NCI-H2029 (cell line): ENCODE results near the gene XRRA1.
A peak's percentile ranks its signal among the peaks of the same experiment; 100 is the strongest.
"Not testable (repeated sequence)": the region's sequence is repeated elsewhere in the genome, so short reads cannot be mapped to it uniquely, and the experiment has no call there.

ENCODE experiments used
- DNase-seq: peaks from one replicate; lab custom pipeline; 2025; lab: John Stamatoyannopoulos, UW

Gene XRRA1

DNA sequence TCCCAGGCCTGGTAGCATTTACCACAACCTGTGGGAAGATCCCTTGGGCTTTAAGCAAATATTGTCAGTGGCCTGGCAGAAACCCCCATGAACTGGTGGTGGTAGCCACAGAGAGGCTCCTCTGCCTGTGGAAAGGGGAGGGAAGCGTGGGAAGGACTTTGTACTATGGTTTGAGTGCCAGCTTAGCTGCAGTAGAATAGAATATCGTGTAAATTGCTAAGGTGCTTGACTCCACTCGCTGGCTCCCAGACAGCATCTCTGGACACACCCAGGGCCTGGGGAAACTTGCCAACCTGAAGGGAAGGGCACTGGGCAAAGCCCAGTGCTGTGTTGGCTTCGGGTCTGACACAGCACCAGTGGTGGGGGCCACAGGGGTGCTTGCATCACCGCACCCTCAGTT, 52.6 kb downstream of the XRRA1 start:
- no peak for DNase-seq

DNA sequence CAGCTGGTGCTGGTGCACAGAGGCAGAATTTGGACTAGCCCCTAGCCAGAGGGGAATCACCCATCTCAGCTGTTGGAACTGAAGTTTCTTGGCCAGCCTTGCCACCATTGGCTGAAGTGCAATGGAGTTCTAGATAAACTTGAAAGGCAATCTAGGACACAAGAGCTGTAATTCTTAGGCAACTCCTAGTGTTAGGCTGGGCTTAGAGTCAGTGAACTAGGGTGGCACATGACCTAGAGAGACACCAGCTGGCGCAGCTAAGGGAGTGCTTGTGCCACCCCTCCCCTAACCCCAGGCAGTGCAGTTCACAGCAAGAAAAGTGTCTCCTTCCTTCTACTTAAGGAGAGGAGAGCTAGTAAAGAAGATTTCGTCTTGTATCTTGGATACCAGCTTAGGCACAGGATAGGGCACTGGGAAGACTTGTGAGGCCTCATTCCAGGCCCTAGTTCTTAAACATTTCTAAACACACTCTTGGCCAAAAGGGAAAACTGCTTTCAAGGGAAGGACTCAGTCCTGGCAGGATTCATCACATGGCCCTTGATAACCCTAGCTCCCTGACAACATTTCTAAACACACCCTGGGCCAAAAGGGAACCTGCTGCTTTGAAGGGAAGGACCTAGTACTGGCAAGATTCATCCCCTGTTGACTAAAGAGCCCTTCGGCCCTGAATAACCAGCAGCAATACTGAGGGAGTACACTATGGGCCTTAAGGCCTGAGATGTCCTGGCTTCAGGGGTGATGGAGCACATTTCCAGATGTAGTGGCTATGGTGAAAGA, 53.4 kb downstream of the XRRA1 start:
- no peak for DNase-seq

DNA sequence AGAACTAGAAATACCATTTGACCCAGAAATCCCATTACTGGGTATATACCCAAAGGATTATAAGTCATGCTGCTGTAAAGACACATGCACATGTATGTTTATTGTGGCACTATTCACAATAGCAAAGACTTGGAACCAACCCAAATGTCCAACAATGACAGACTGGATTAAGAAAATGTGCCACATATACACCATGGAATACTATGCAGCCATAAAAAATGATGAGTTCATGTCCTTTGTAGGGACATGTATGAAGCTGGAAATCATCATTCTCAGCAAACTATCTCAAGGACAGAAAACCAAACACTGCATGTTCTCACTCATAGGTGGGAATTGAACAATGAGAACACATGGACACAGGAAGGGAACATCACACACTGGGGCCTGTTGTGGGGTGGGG, 55.9 kb downstream of the XRRA1 start:
- not testable (repeated sequence) for DNase-seq

DNA sequence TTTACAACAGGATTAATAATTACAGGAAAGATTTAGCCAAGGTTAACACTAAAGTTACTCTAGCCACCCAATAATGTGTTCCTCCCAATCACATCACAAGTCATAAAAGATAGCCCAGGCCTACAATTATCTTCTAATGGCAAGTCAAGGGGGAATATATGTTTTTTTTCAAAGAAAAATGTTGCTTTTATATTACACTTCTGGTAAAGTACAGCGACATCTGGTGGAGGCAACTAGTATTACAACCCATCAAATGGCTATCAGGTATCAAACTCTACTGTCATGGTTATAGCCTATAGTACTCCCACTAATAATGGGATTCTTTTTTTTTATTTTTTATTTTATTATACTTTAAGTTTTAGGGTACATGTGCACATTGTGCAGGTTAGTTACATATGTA, 71.8 kb downstream of the XRRA1 start:
- DNase-seq: no peak

DNA sequence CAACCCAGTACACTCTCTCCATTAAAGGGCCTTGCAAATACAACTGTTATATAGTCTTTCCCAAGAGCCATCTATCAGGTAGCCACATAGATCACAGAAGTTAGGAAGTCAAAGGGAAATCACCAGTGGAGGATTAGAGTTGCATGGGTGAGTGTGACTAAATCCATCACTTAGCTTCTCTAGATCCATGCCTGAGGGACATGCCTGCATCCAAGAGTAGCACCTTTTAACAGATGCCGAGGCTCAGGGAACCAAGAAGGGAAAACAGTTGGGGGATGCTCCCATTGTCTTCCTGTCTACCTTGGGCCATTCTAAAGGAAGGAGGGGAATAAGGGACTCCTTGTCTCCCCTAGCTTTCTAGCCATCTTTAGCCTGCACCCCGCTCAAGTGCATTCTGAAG, 77.9 kb downstream of the XRRA1 start:
- no peak for DNase-seq

DNA sequence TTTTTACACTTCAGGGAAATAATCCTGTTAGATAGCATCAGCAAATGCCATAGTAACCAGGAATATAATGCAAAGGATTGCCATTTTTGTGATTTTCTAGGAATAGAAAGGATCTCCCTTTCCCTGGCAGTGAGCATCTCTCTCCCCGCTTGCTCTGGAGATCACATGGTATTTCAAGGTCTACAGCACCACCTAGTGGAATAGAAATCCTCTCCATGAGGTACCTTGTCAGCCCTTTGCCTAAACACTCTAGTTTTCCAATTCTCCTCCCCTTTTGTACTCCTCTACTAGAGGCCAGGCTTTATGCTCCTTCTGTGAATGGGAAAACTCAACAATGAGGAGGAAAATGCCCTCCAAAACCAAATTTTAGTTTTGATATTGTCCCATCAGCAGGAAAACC, 78.4 kb downstream of the XRRA1 start:
- DNase-seq: peak; percentile 18

DNA sequence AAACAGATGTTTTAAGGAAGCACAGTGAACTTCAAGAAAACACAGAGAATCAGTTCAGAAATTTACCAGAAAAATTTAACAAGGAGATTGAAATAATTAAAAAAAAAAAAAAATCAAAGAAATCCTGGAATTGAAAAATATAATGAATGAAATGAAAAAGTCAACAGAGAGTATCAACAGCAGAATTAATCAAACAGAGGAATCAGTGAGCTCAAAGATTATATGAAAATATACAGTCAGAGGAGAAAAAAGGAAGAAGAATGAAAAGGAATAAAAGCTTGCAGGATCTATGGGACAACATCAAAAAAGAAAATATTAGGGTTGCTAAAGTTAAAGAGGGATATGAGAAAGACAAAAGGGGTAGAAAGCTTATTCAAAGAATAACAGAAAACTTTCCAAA, 82.3 kb downstream of the XRRA1 start:
- no peak for DNase-seq

DNA sequence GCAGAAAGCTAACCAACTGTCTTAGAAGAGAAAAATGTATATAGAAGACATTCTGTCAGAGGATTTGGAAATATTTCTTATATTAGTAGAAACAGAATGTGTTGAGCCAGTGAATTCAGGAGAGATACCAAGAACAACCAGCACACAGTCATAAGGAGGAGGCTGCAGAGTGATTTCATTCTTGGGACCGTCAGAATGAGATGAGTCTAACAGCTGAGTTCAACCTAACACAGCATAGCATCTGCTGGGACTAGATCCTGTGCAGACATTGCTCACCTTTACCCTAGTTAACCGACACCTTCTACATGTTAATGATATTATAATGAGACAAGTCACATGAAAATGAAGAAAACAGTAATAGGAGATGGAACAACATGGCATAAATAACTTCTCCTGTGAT, 85.5 kb downstream of the XRRA1 start:
- no peak for DNase-seq

DNA sequence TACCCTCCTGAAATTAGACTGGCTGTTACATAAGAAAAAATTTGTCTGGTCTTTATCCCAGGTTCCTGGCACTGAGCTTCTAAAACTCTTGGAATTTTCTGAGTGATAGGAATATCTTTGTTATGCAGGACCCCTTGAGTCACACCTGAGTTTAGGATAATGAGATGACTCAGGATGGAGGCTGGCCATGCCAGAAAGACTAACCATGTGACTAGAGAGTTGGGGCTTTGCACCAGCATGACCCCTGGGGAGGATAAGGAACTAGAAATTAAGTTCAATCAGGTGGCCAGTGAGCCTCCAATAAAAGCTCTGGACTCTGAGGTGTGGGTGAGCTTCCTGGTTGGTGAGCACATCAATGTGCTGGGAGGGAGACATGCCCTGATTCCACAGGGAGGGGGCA, 88.1 kb downstream of the XRRA1 start:
- DNase-seq: no peak

DNA sequence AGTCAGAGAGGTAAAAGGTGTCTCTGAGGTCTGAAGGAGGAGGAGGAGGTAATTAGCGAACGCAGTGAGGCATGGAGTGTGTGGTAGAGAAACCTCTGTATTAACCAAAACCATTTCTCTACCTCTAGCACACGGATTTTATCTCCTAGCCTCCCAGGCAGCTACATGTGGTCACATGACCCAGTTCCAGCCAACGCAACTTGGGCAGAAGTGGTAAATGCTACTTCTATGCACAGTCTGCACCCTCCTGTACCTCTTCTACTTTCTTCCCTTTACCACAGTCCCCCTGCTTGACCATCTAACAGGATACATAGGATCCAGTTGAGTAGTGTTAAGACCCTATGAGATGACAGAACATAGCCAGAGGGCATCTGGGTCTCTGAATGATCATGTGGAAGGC, 95.7 kb downstream of the XRRA1 start:
- DNase-seq: no peak

DNA sequence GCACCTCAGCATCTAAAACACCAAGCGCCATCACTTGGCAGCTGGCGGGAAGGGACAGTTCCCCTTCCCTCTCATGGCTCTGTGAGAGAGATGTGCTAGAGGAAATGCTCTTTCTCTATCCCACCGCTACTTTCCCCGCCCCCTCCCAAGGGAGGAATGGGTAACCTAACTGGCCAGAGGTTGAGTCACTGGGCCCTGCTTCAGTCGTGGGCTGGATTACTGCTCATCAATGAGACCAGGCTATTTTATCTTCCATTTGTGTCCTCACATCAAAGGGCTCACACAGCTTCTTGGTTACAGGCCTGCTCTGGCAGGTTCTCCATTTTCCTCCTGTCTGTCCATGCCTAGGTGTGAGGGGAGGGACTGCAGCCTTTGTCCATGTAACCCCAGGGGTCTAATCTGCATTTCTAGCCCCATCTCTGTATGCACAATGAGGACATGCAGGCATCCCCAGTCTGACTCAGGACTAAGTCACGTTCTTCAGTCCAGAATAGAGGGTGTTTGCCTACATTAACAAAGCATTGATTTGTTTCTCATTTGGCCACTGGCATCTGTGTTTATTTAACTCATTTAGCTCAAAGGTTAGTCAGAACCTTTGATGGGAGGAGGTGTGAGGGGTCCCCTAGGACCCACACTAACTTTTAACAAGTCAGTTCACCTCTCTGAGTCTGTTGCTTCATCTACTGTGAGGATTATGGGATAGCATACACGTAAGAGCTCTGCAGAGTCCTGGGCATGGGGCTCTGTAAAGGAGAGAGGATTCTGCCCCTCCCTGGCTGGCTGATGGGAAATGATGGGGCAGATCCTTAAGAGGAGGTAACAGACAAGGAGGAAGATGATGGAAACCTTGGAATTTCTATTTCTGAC, 99.1 kb downstream of the XRRA1 start:
- DNase-seq: no peak

DNA sequence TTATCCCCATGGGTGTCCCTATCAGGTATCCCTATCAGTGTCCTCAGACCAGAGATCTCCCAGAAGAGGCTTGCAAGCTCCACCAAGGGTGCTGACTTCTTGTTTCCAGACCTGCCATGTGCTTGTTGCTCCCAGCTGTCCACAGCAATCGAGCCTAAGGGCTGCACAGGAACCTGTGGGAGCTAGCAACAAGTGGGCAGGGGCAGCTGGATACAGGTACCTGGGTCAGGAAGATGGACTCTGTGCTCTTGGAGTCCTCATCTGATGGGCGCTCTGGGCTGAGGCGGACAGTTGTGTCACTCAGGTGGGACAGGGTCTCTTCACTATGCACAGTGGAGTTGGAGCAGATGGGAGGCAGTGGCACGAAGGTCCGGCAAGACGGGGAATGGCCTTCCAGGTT, 101.0 kb downstream of the XRRA1 start:
- DNase-seq: no peak

DNA sequence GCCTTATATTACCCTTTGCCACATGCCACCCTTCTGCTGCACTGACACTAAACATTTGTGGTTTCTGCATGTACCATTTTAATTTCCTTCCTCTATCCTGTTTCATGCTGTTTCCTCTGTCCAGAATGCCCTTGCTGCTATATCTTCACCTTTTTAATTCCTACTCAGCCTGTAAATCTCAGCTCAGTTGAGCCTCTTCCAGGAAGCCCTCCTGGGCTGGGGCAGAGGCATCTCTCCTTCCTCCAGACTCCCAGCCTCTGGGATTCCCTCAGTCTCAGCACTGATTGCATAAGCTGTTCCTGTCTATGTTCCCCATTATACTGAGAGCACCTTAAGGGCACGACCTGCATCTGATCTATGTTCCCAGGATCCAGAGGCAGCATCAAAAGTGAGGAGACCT, 101.5 kb downstream of the XRRA1 start:
- DNase-seq: no peak

DNA sequence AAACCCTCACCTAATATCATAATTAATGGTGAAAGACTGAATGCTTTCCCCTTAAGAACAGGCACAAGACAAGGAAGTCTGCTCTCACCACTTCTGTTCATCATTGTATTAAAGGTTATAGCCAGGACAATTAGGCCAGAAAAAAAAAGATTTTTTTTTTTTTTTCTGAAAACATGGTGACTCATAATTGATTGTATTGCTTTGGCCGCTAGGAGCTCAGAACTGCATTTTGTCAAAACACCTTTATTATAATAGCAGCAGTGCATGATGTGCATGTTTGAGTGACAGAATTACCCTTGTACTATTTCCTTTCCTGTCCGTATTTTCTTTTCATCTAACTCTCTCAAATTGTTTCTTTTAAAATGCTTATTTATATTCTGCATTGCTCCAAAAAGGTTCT, 102.1 kb downstream of the XRRA1 start:
- DNase-seq: no peak

DNA sequence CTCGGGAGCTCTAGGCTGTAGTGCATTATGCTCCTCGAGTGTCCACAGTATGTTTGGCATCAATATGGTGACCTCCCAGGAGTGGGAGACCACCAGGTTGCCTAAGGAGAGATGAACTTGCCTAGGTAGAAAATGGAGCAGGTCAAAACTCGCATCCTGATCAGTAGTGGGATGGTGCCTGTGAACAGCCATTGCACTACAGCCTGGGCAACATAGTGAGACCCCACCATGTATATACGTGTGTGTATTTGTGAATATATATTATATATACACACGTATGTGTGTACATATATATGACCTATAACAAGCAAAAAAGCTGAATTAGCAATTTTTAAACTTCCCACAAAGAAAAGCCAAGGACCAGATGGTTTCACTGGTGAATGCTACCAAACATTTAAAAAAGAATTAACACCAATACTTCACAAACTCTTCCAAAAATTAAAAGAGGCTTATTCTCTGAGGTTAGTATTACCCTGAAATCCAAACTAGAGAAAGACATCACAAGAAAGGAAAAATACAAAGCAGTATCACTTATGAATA, 102.8 kb downstream of the XRRA1 start:
- DNase-seq: no peak

DNA sequence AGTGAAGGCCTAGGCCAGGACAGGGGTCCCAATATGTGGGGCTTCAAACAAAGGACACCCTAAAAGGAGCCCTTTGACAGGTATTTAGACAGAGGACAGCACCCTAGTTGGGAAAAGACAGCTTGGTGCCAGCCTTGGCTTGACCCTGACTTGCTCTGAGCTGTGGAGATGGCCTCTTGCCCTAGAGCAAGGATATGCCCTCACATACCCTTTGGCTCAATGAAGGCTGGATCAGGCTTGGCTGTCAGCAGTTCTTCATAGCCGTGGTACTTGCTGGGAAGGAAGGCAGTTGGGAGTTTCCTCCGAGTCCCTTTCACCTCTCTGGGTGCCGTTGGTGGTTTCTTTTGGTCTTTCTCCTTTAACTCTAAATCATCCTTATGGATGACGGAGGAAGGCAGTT, 104.0 kb downstream of the XRRA1 start:
- DNase-seq: no peak

DNA sequence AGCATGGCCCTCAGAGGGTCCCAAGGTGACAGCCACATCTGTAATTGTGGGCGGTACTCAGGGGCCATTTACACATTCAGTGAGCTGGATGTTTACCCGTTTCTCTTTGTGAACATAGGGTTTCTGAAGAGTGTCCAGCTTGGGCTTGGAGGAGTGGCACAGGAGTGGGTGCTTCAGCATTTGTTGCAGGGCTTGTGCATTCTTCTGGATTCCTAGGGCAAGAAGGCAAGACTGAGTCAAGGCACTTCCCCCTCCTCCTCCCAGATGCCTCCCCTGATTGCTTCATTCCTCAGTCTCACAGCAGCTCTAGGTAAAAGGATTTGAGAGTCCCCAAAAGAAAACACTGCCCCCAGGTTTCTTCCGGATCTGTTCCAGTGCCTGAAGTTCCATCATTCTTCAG, 104.8 kb downstream of the XRRA1 start:
- no peak for DNase-seq

DNA sequence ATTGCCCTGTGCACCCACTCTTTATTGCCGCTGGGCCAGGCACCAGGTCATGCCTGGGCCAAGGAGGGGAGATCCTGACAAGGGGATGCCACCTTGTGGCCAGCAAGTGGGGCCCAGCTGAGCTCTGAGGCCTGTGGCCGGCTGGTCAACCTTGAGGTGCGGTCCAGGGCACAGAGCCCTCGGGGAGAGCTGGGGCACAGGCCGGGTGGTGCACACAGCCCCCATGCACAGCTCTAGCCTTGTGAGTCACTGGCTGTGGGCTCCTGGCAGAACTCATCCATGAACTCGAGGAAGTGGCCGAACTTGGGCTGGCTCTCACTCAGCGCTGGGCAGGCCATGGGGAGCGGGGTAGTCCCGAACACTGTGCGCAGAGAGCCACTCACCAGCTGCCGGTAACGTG, 105.9 kb downstream of the XRRA1 start:
- DNase-seq: no peak

DNA sequence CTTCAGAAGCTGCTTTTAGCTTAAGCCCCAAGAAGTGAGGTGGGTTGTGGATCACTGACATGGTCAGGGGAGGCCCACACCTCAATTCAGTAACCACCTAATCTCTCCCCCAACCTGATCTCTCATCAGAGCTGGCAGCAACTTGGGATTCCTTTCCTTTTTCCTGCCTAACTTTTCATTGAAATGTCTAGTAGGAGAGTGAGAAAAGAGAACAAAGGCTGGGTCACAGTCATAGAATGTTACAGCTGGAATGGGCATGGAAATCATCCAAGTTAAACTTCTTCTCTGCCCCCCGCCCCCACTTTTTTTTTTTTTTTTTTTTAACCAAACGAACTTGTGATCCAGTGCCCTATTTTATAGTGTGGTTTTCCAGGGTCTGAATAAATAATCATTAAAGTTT, 108.4 kb downstream of the XRRA1 start:
- no peak for DNase-seq

DNA sequence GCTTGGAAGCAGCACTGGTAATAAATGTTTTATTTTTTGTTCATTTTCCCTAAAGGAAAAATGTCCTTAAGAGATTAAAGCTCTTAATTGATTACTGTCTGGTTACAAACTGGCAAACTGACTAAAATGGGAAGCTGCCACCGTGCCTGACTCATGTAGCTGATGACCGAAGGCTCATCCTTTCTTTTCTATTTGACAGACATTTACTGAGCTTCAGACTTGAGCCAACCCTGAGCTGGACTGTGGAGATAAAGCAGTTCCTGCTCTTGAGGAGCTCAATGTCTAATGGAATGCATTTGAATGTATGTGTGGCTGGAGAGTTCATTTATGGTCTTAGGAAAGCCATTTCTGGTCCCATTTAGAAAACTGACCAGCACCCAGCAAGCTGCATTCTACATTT, 108.9 kb downstream of the XRRA1 start:
- DNase-seq: no peak

DNA sequence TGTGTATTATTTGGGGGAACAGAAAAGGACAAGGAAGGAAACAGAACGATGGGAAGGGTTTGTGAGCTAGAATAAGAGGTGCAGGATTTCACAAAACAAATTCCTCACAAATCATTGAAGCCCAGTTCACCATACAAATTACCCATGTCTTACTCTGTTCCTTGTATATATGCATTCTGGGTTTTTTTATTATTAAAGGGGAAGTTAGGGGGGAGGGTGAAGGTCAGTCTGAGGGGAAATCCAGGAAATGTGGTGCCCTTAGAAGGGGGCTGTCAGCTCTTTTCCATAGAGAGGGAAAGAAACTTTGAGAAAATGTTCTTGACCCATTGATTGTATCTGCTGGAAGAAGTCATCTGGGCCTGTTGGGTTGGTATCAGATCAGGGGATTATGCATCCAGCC, 109.4 kb downstream of the XRRA1 start:
- DNase-seq: no peak

DNA sequence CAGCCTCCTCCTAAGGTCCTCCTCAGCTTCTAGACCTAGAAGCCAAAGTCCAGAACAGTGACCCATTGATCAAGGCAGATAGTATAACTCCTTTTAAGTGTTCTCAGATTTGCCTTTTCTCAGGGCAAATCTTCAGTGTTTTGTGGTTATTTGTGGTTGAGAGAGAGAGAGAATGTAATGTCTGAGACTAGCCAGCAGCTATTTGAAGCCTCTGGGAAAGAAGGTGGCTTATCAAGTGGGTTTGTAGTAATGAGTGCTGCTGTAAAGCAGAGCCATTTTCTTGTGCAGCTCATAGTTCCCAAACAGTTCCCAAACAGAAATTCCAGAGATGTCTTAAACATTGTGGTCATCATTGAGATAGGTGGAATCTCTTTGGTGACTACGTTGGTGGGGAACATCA, 110.7 kb downstream of the XRRA1 start:
- no peak for DNase-seq

DNA sequence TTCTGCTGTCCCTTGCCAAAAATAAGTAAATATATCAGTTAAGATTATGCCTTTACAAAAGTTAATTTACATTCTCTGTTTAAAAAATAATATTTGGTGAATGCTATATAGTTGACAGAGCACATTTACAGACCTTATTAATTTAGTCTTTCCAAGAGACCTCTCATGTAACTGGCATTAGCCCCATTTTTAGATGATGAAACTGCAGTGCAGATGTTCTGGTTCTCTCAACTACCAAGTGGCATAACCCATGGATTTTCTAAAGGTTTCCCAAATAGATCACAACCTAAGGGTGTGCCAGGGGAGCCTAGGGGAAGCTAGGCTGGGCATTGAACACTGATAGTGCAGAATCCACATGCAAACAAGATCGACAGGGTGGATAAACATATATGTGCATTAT, 111.7 kb downstream of the XRRA1 start:
- DNase-seq: no peak
